Kidney epithelial cell (primary cell): Measurements from ENCODE around the gene ASMTL. TPM values are rescaled to one million over a fixed set of nuclear protein-coding genes. Genes with fewer than 3 reads are reported as not detected.

Experiments
- DNase-seq: peaks from one replicate; pipeline ENCODE4 v3.0.0-alpha.2; 2010; ENCODE audit warnings: low read depth
- H3K27me3 ChIP-seq: 2 replicates; pipeline ENCODE4 v1.6.0; 2011; ENCODE audit warnings: low read length; ENCODE audit not compliant: control insufficient read depth, insufficient read depth
- H3K36me3 ChIP-seq: 2 replicates; pipeline ENCODE4 v1.5.1; 2011; ENCODE audit warnings: low read length; ENCODE audit not compliant: control insufficient read depth, insufficient read depth
- H3K4me3 ChIP-seq: 2 replicates; pipeline ENCODE4 v1.5.1; 2011; ENCODE audit warnings: low read depth, mild to moderate bottlenecking, control low read depth, low read length
- CTCF ChIP-seq: IDR thresholded peaks from 2 replicates; pipeline ENCODE4 v1.5.1; 2011; ENCODE audit warnings: mild to moderate bottlenecking, moderate library complexity, low read length, control low read depth, inconsistent platforms; ENCODE audit not compliant: insufficient read depth, poor library complexity, severe bottlenecking
- total RNA-seq: library from RNA; depleted of rRNA; stranded (reverse); fragments of >200 nt; gene quantifications from 2 replicates; pipeline ENCODE4 v1.2.3, GENCODE V29; 2015

ASMTL gene
- total RNA-seq, 1 donor from 2014 or later, result 15.9 TPM

GRCh38 chrX:1443496-1444075, 9.1 kb downstream of the ASMTL start:
- no peak for DNase-seq
- Histone ChIP-seq H3K27me3 (no peaks in the 10 kb centered on the region), H3K4me3 (no peak overlapping the region), H3K36me3 (no peaks in the 10 kb centered on the region)
- no peak for TF ChIP-seq CTCF

GRCh38 chrX:1442724-1443367, 9.9 kb downstream of the ASMTL start:
- DNase-seq, result no peak
- no peak for TF ChIP-seq CTCF
- Histone ChIP-seq H3K36me3 (no peaks in the 10 kb centered on the region), H3K4me3 (no peak overlapping the region), H3K27me3 (no peaks in the 10 kb centered on the region)

- Histone ChIP-seq H3K27me3 (no peaks in the 10 kb centered on the region), H3K4me3 (no peak overlapping the region), H3K36me3 (no peaks in the 10 kb centered on the region)
- DNase-seq, result no peak
- no peak for TF ChIP-seq CTCF
These were observed 10.6 kb downstream of the ASMTL start for GRCh38 chrX:1442016-1442665.

GRCh38 chrX:1440506-1440905, 12.2 kb downstream of the ASMTL start:
- no peak for DNase-seq
- H3K36me3 ChIP-seq, result no peaks in the 10 kb centered on the region
- no peak overlapping the region for H3K4me3 ChIP-seq
- no peaks in the 10 kb centered on the region for H3K27me3 ChIP-seq
- TF ChIP-seq CTCF, result no peak

- TF ChIP-seq CTCF, result no peak
- DNase-seq, result no peak
These were observed 17.3 kb downstream of the ASMTL start for GRCh38 chrX:1435241-1435895.

More at GRCh38 chrX:1435241-1435895, 17.3 kb downstream of the ASMTL start:
- H3K36me3 ChIP-seq, result no peaks in the 10 kb centered on the region
- no peaks in the 10 kb centered on the region for H3K27me3 ChIP-seq
- H3K4me3 ChIP-seq, result no peak overlapping the region
